ENCODE measurements around the gene KCNK16. TPM values are rescaled to one million over a fixed set of nuclear protein-coding genes. Genes with fewer than 3 reads are reported as not detected.

KCNK16 gene
- total and polyA plus RNA-seq, 2 of the 8 experiments (the other 6 are each of a cell fraction or from before 2014, with no cell fraction given): not detected

GRCh38 chr6:39341937-39342336 lies 19.4 kb upstream of the KCNK16 start:
- Histone ChIP-seq H2BK120ac (replicated peaks; ENCODE audit: low read depth, low read length) (no peak overlapping the region), H3K27ac (ENCODE audit: low read depth, low read length) (no peak overlapping the region), H3K23me2 (ENCODE audit: low read depth, low read length) (no peaks in the 10 kb centered on the region), H4K91ac (replicated peaks; ENCODE audit: insufficient read length, low read length) (no peak overlapping the region), H3K56ac (replicated peaks; ENCODE audit: insufficient read length, low read depth, low read length) (no peak overlapping the region), H4K20me1 (replicated peaks in 1 of 2; ENCODE audit: control insufficient read depth in 1 of 2, insufficient read depth in 2 of 2, low read length in 2 of 2) (no peaks in the 10 kb centered on the region), H4K8ac (ENCODE audit: extremely low read depth, insufficient read depth, low read length) (no peak overlapping the region; the same call in 1 of the 2 replicates), H2BK12ac (ENCODE audit: low read depth, low read length) (no peak overlapping the region), H3K9ac (replicated peaks in 1 of 4; ENCODE audit: extremely low read depth in 1 of 4, low read depth in 3 of 4, low read length in 3 of 4) (no peak overlapping the region), H2BK5ac (ENCODE audit: low read depth, low read length) (no peak overlapping the region), H3K14ac (ENCODE audit: insufficient read length) (no peak overlapping the region), H4K5ac (ENCODE audit: insufficient read length, low read depth, low read length) (no peak overlapping the region), H2BK20ac (ENCODE audit: low read length) (no peak overlapping the region), H3K79me2 (ENCODE audit: control insufficient read depth in 1 of 2, insufficient read depth in 2 of 2, low read length in 2 of 2) (no peaks in the 10 kb centered on the region), H3K4me1 (replicated peaks in 1 of 4; ENCODE audit: control insufficient read depth in 3 of 4, insufficient read depth in 4 of 4, low read length in 3 of 4) (peaks cover 3 to 17% (median 10%) of the 10 kb centered on the region in 4 experiments), H3K23ac (ENCODE audit: insufficient read length) (no peak overlapping the region), H3K4ac (replicated peaks; ENCODE audit: insufficient read length, low read depth, low read length) (no peak overlapping the region), H3K4me3 (ENCODE audit: extremely low read depth in 1 of 4, insufficient read depth in 2 of 4, low read depth in 3 of 4, low read length in 4 of 4) (no peak overlapping the region), H2AFZ (ENCODE audit: low read length) (no peak overlapping the region), H3K27me3 (replicated peaks in 1 of 4; ENCODE audit: control insufficient read depth in 3 of 4, extremely low read depth in 1 of 4, insufficient read depth in 3 of 4, low read length in 3 of 4) (peaks cover 0 to 2% (median 0%) of the 10 kb centered on the region in 4 experiments; a peak in 1 of 7 replicates), H3K9me3 (ENCODE audit: insufficient read depth in 2 of 2, low read depth in 1 of 2, low read length in 1 of 2) (no peaks in the 10 kb centered on the region), H3K79me1 (ENCODE audit: low read depth, low read length) (no peaks in the 10 kb centered on the region), H3K36me3 (ENCODE audit: control insufficient read depth in 2 of 4, insufficient read depth in 4 of 4, low read length in 3 of 4) (no peaks in the 10 kb centered on the region), H2AK5ac (ENCODE audit: low read depth, low read length) (no peak overlapping the region), H3K4me2 (ENCODE audit: insufficient read depth in 1 of 2, low read depth in 2 of 2, low read length in 2 of 2) (no peak overlapping the region), H2BK15ac (ENCODE audit: low read length) (0 out of 2 replicates have a peak overlapping the region, but pooled peaks have one; percentile 5), H3K18ac (ENCODE audit: extremely low read depth, low read length) (no peak overlapping the region)
- FAIRE-seq (no peak), DNase-seq (ENCODE audit: low read depth in 1 of 2, low spot score in 2 of 2) (no peak)
- 91% methylated on average over 5 of the region's 5 CpGs; no CpG with 5 or more reads in 1 of the 2 experiments for WGBS, 2 experiments (ENCODE audit: extremely low coverage in 1 of 2, insufficient coverage in 1 of 2, insufficient read length in 1 of 2, insufficient replicate concordance in 2 of 2, low coverage in 1 of 2, low lambda C conversion rate in 2 of 2, missing lambda C conversion rate in 1 of 2)
- CTCF ChIA-PET (ENCODE audit: partially characterized antibody): interaction anchor here (0.8 to 2.4 kb wide), 6 partner anchors 12 to 345 kb away, joined by 3 to 9 read pairs (median 4); no protein-coding TSS in a partner anchor
- POLR2A ChIA-PET (ENCODE audit: partially characterized antibody): no interaction called here
- TF ChIP-seq JUN (IDR thresholded peaks at IDR 0.05; ENCODE audit: low read depth, low read length) (no peak), E2F6 (IDR thresholded peaks at IDR 0.05) (no peak), CEBPB (IDR thresholded peaks at IDR 0.05; ENCODE audit: low read depth, low read length) (no peak), CREB1 (IDR thresholded peaks at IDR 0.05) (no peak), TEAD4 (IDR thresholded peaks at IDR 0.05; ENCODE audit: low read depth, low read length) (no peak)
